Neural progenitor cell (in vitro differentiated cells): ENCODE measurements around the gene ZFPL1. TPM values are rescaled to one million over a fixed set of nuclear protein-coding genes. Genes with fewer than 3 reads are reported as not detected.

Experiments
- DNase-seq: peaks from one replicate; pipeline ENCODE4 v3.0.0-alpha.2; 2016; ENCODE audit warnings: low spot score
- H2AFZ ChIP-seq: fragments of 200-600 bp; sonication (generic); replicated peaks from 2 replicates; pipeline ENCODE4 v1.6.1; 2016; ENCODE audit warnings: antibody characterized with exemption
- H3F3A ChIP-seq: fragments of 200-600 bp; sonication (generic); 2 replicates; pipeline ENCODE4 v1.6.1; 2016; ENCODE audit warnings: antibody characterized with exemption, low read depth
- H3K27ac ChIP-seq: fragments of 200-600 bp; sonication (generic); 2 replicates; pipeline ENCODE4 v1.5.1; 2016; ENCODE audit warnings: mild to moderate bottlenecking
- H3K27me3 ChIP-seq: fragments of 200-600 bp; sonication (generic); 2 replicates; pipeline ENCODE4 v1.6.1; 2016; ENCODE audit warnings: mild to moderate bottlenecking, moderate library complexity
- H3K36me3 ChIP-seq: fragments of 200-600 bp; sonication (generic); 2 replicates; pipeline ENCODE4 v1.5.1; 2016
- H3K4me1 ChIP-seq: fragments of 200-600 bp; sonication (generic); 2 replicates; pipeline ENCODE4 v1.6.1; 2016; ENCODE audit warnings: mixed run types
- H3K4me2 ChIP-seq: fragments of 200-600 bp; sonication (generic); 2 replicates; pipeline ENCODE4 v1.6.1; 2016
- H3K4me3 ChIP-seq: fragments of 200-600 bp; sonication (generic); 2 replicates; pipeline ENCODE4 v1.5.1; 2016
- H3K79me2 ChIP-seq: fragments of 200-600 bp; sonication (generic); 2 replicates; pipeline ENCODE4 v1.6.1; 2016; ENCODE audit warnings: low read depth
- H3K9ac ChIP-seq: fragments of 200-600 bp; sonication (generic); 2 replicates; pipeline ENCODE4 v1.6.1; 2016
- H3K9me3 ChIP-seq: fragments of 200-600 bp; sonication (generic); 2 replicates; pipeline ENCODE4 v1.5.1; 2016; ENCODE audit warnings: low read depth
- H4K20me1 ChIP-seq: fragments of 200-600 bp; sonication (generic); 2 replicates; pipeline ENCODE4 v1.6.1; 2016; ENCODE audit warnings: low read depth
- H3K27ac Mint-ChIP-seq: 3 replicates; pipeline ENCODE4 v1.8.0; 2021; ENCODE audit warnings: mixed read lengths
- H3K27me3 Mint-ChIP-seq: 2 replicates; pipeline ENCODE4 v1.8.0; 2022; ENCODE audit warnings: low read depth, mild to moderate bottlenecking, inconsistent platforms, moderate library complexity, mixed read lengths; ENCODE audit not compliant: insufficient read depth
- H3K36me3 Mint-ChIP-seq: 3 replicates; pipeline ENCODE4 v1.8.0; 2021; ENCODE audit warnings: mixed read lengths
- H3K4me1 Mint-ChIP-seq: 3 replicates; pipeline ENCODE4 v1.8.0; 2021; ENCODE audit warnings: mixed read lengths
- H3K4me3 Mint-ChIP-seq: 3 replicates; pipeline ENCODE4 v1.8.0; 2021; ENCODE audit warnings: mild to moderate bottlenecking, moderate library complexity, mixed read lengths
- H3K9me3 Mint-ChIP-seq: 3 replicates; pipeline ENCODE4 v1.8.0; 2020; ENCODE audit warnings: mixed read lengths
- CTCF ChIP-seq: fragments of 200-600 bp; sonication (generic); IDR thresholded peaks from 2 replicates; pipeline ENCODE4 v1.5.1; 2017; ENCODE audit warnings: antibody characterized with exemption, mild to moderate bottlenecking
- EZH2 ChIP-seq: fragments of 200-600 bp; sonication (generic); IDR thresholded peaks from 2 replicates; pipeline ENCODE4 v1.6.1; 2017; ENCODE audit warnings: antibody characterized with exemption, mild to moderate bottlenecking, moderate library complexity
- EZH2phosphoT487 ChIP-seq: fragments of 200-600 bp; sonication (generic); IDR thresholded peaks from 2 replicates; pipeline ENCODE4 v1.6.1; 2017; ENCODE audit warnings: antibody characterized with exemption
- total RNA-seq: library from RNA; depleted of rRNA; stranded (reverse); fragments of >200 nt; gene quantifications from 2 replicates; pipeline ENCODE4 v1.2.3, GENCODE V29; 2015; ENCODE audit warnings: low replicate concordance

The ZFPL1 gene
- total RNA-seq, 1 donor from 2014 or later, result 12.6 TPM

- no peak overlapping the region for H3K27ac ChIP-seq
- no peaks in the 10 kb centered on the region for H3K27me3 ChIP-seq
- Mint-ChIP-seq H3K4me3 (peak overlapping the region; percentile 100), H3K27me3 (peaks cover 7% of the 10 kb centered on the region), H3K4me1 (peaks cover 28% of the 10 kb centered on the region), H3K27ac (no peak overlapping the region), H3K9me3 (no peaks in the 10 kb centered on the region), H3K36me3 (peaks cover 9% of the 10 kb centered on the region)
- no peak overlapping the region for H3K9ac ChIP-seq
- H3K4me3 ChIP-seq, result no peak overlapping the region
- peaks cover 6% of the 10 kb centered on the region for H4K20me1 ChIP-seq
- TF ChIP-seq EZH2phosphoT487 (no peak), EZH2 (no peak), CTCF (no peak)
- no peak overlapping the region for H3K4me2 ChIP-seq
- H2AFZ ChIP-seq, result no peak overlapping the region
- H3K36me3 ChIP-seq, result peaks cover 4% of the 10 kb centered on the region
- no peaks in the 10 kb centered on the region for H3K9me3 ChIP-seq
- peaks cover 61% of the 10 kb centered on the region for H3F3A ChIP-seq
- H3K4me1 ChIP-seq, result peaks cover 10% of the 10 kb centered on the region
- no peak for DNase-seq
- H3K79me2 ChIP-seq, result peaks cover 53% of the 10 kb centered on the region
Observed at GRCh38 chr11:65119670-65119995, 35.6 kb downstream of the ZFPL1 start.

GRCh38 chr11:65120831-65121230, 36.8 kb downstream of the ZFPL1 start:
- peak overlapping the region; percentile 95 for H3K4me2 ChIP-seq
- no peaks in the 10 kb centered on the region for H3K27me3 ChIP-seq
- peak overlapping the region; percentile 85 for H3K4me3 ChIP-seq
- H3K27me3 Mint-ChIP-seq, result peaks cover 9% of the 10 kb centered on the region
- no peak for DNase-seq
- H3K36me3 ChIP-seq, result peaks cover 4% of the 10 kb centered on the region
- peaks cover 10% of the 10 kb centered on the region for H3K4me1 ChIP-seq
- H3K9me3 Mint-ChIP-seq, result no peaks in the 10 kb centered on the region
- H3F3A ChIP-seq, result peaks cover 65% of the 10 kb centered on the region
- H3K9me3 ChIP-seq, result no peaks in the 10 kb centered on the region
- H3K36me3 Mint-ChIP-seq, result peaks cover 9% of the 10 kb centered on the region
- TF ChIP-seq EZH2phosphoT487 (no peak), EZH2 (no peak), CTCF (no peak)
- H4K20me1 ChIP-seq, result peaks cover 6% of the 10 kb centered on the region
- H3K27ac Mint-ChIP-seq, result no peak overlapping the region
- peak overlapping the region; percentile 100 for H3K4me3 Mint-ChIP-seq
- H3K9ac ChIP-seq, result peak overlapping the region; percentile 88
- peaks cover 56% of the 10 kb centered on the region for H3K79me2 ChIP-seq
- H3K4me1 Mint-ChIP-seq, result peaks cover 23% of the 10 kb centered on the region
- no peak overlapping the region for H3K27ac ChIP-seq
- no peak overlapping the region for H2AFZ ChIP-seq

GRCh38 chr11:65121447-65121864, 37.4 kb downstream of the ZFPL1 start:
- Histone ChIP-seq H3K27ac (no peak overlapping the region), H3K9me3 (no peaks in the 10 kb centered on the region), H3K4me2 (peak overlapping the region; percentile 95), H2AFZ (no peak overlapping the region), H3K9ac (peak overlapping the region; percentile 88), H3F3A (peaks cover 58% of the 10 kb centered on the region), H3K4me3 (peak overlapping the region; percentile 85), H3K36me3 (peaks cover 4% of the 10 kb centered on the region), H3K4me1 (peaks cover 10% of the 10 kb centered on the region), H3K79me2 (peaks cover 51% of the 10 kb centered on the region), H4K20me1 (peaks cover 6% of the 10 kb centered on the region), H3K27me3 (no peaks in the 10 kb centered on the region)
- H3K4me3 Mint-ChIP-seq, result peak overlapping the region; percentile 100
- no peak for TF ChIP-seq EZH2phosphoT487
- no peak for TF ChIP-seq EZH2
- no peak for TF ChIP-seq CTCF
- H3K4me1 Mint-ChIP-seq, result peaks cover 23% of the 10 kb centered on the region
- DNase-seq, result peak; percentile 39
- peaks cover 9% of the 10 kb centered on the region for H3K36me3 Mint-ChIP-seq
- H3K9me3 Mint-ChIP-seq, result no peaks in the 10 kb centered on the region
- peaks cover 9% of the 10 kb centered on the region for H3K27me3 Mint-ChIP-seq
- H3K27ac Mint-ChIP-seq, result peak overlapping the region; percentile 78
